ENCODE results near the gene PLA2G6. TPM values are rescaled to one million over a fixed set of nuclear protein-coding genes. Genes with fewer than 3 reads are reported as not detected.

Gene PLA2G6
- total RNA-seq, 1 experiment from 2014 or later, result 24.1 TPM

DNA sequence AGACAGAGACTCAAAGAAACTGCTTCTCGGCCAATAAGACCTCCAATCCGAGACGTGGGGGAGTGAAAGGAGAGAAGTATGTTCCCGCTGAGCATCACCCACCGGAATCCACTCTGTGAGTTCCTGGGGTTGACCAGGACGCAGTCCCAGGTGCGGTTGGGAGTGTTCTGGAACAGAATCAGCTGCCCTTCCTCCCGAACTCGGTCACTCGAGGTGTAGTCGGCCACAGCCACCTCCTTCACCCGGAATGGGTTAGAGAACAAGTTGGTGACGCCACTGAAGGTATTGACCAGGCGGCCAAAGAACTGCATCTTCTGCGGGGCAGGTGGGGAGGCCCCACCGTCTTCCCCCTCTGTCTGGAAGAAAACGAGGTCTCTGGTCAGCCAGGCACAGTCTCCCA lies 12.5 kb downstream of the PLA2G6 start:
- Mint-ChIP-seq H3K4me1 (peaks cover 5 to 16% of the 10 kb centered on the region in 2 experiments), H3K27me3 (ENCODE audit: low read depth) (no peaks in the 10 kb centered on the region), H3K36me3 (ENCODE audit: insufficient read depth in 1 of 3, low read depth in 3 of 3) (peaks cover 15 to 30% (median 24%) of the 10 kb centered on the region in 3 experiments; a peak in 6 of 7 replicates), H3K9me3 (no peaks in the 10 kb centered on the region), H3K4me3 (no peak overlapping the region), H3K27ac (0 out of 7 replicates have a peak overlapping the region, but pooled peaks of 1 of the 3 experiments have one; percentile 14)
- Histone ChIP-seq H3K4me2 (ENCODE audit: insufficient read depth, insufficient read length, low read length) (no peak overlapping the region), H4K5ac (ENCODE audit: insufficient read length, low read depth, low read length) (no peak overlapping the region), H3T11ph (ENCODE audit: low read length) (no peak overlapping the region), H3K9ac (ENCODE audit: extremely low read depth, insufficient read length, low read length) (no peak overlapping the region), H3K79me2 (ENCODE audit: insufficient read depth, low read length) (no peaks in the 10 kb centered on the region), H4K91ac (ENCODE audit: insufficient read length, low read depth, low read length) (no peak overlapping the region), H3K79me1 (ENCODE audit: insufficient read depth, low read depth, low read length, poor library complexity, severe bottlenecking) (no peaks in the 10 kb centered on the region), H3K56ac (ENCODE audit: insufficient read length, low read depth, low read length) (no peak overlapping the region), H3K18ac (ENCODE audit: insufficient read length, low read depth, low read length) (no peak overlapping the region), H2AK5ac (ENCODE audit: insufficient read length, low read length) (no peak overlapping the region), H2BK12ac (ENCODE audit: insufficient read length, low read depth, low read length) (no peak overlapping the region), H3K4ac (ENCODE audit: low read depth, low read length) (no peak overlapping the region), H3K27ac (ENCODE audit: insufficient read length, low read depth, low read length) (no peak overlapping the region), H3K27me3 (ENCODE audit: insufficient read depth, low read length) (no peaks in the 10 kb centered on the region), H2BK15ac (ENCODE audit: low read depth, low read length) (no peak overlapping the region), H2BK20ac (ENCODE audit: low read depth, low read length, poor library complexity, severe bottlenecking) (no peak overlapping the region), H2BK5ac (ENCODE audit: insufficient read length, low read length) (no peak overlapping the region), H2AFZ (ENCODE audit: low read length) (no peak overlapping the region), H3K14ac (ENCODE audit: insufficient read depth, low read length) (no peak overlapping the region), H2BK120ac (ENCODE audit: low read depth, low read length, poor library complexity, severe bottlenecking) (no peak overlapping the region), H4K8ac (replicated peaks; ENCODE audit: insufficient read length, low read depth, low read length) (no peak overlapping the region), H3K23ac (ENCODE audit: insufficient read length, low read depth, low read length) (no peak overlapping the region), H3K9me3 (ENCODE audit: control insufficient read depth, low read depth, low read length) (no peaks in the 10 kb centered on the region), H4K20me1 (ENCODE audit: control insufficient read depth, insufficient read depth, insufficient read length) (no peaks in the 10 kb centered on the region), H3K4me1 (ENCODE audit: insufficient read depth, low read length) (no peaks in the 10 kb centered on the region), H3K23me2 (ENCODE audit: insufficient read length, low read depth, low read length, poor library complexity, severe bottlenecking) (no peaks in the 10 kb centered on the region)
- no peak for TF ChIP-seq CTCF (conservative IDR thresholded peaks at IDR 0.05)
- DNase-seq, result no peak
- no CpG with 5 or more reads among the region's 17 CpGs for whole genome bisulfite sequencing (ENCODE audit: extremely low coverage, insufficient read length, low lambda C conversion rate)

All from H9 (cell line).